C4-2B (cell line): Measurements from ENCODE around the gene ARHGEF5.
"Not testable (repeated sequence)": the region's sequence is repeated elsewhere in the genome, so short reads cannot be mapped to it uniquely, and the experiment has no call there.

ENCODE experiments used
- CTCF ChIP-seq: fragments of 450-650 bp; conservative IDR thresholded peaks from 2 replicates; pipeline ENCODE4 v1.5.1; 2017; ENCODE audit warnings: mild to moderate bottlenecking
- ZFX ChIP-seq: fragments of 450-650 bp; IDR thresholded peaks from 2 replicates; pipeline ENCODE4 v1.6.1; 2017

GRCh38 chr7:144365523-144365922 is 10.3 kb downstream of the ARHGEF5 start:
- not testable (repeated sequence) for TF ChIP-seq CTCF, ZFX
